Activated T-helper 1 cell treated with anti-CD3 and anti-CD28 coated beads, Interleukin-2, amount 50 U/mL, for 16 hours (primary cell): ENCODE data around the gene XPNPEP2.

Source experiments
- DNase-seq, 2 donors: peaks; one replicate each; pipeline ENCODE4 v3.0.0-alpha.2; 2020; ENCODE audit warnings: low read depth in 1 of 2, low spot score in 1 of 2

The XPNPEP2 gene

GRCh38 chrX:129738466-129739308, at the start of gene XPNPEP2:
TSS of gene XPNPEP2 (plus strand) at chrX:129738979. CDS start at chrX:129739214, 235 bp downstream.
- DNase-seq = no peak

- DNase-seq = no peak
Observed at GRCh38 chrX:129689796-129690195, 49.0 kb upstream of the XPNPEP2 start.

- no peak for DNase-seq
Observed at GRCh38 chrX:129690435-129690834, 48.3 kb upstream of the XPNPEP2 start.

- no peak for DNase-seq
Observed at GRCh38 chrX:129693354-129693753, 45.4 kb upstream of the XPNPEP2 start.

- DNase-seq = no peak
Observed at GRCh38 chrX:129694805-129695204, 44.0 kb upstream of the XPNPEP2 start.

- DNase-seq = no peak
Observed at GRCh38 chrX:129695535-129695934, 43.2 kb upstream of the XPNPEP2 start.

GRCh38 chrX:129695937-129696336, 42.8 kb upstream of the XPNPEP2 start:
- no peak for DNase-seq

GRCh38 chrX:129696463-129697155, 42.2 kb upstream of the XPNPEP2 start:
- no peak for DNase-seq

- no peak for DNase-seq
Observed at GRCh38 chrX:129697204-129697829, 41.5 kb upstream of the XPNPEP2 start.

- DNase-seq = no peak
Observed at GRCh38 chrX:129698150-129698549, 40.6 kb upstream of the XPNPEP2 start.

- DNase-seq = no peak
Observed at GRCh38 chrX:129700536-129700935, 38.2 kb upstream of the XPNPEP2 start.

GRCh38 chrX:129701624-129702069, 37.1 kb upstream of the XPNPEP2 start:
- no peak for DNase-seq

- DNase-seq = no peak
Observed at GRCh38 chrX:129704491-129704890, 34.3 kb upstream of the XPNPEP2 start.

GRCh38 chrX:129705377-129705925, 33.3 kb upstream of the XPNPEP2 start:
- DNase-seq = no peak

- no peak for DNase-seq
Observed at GRCh38 chrX:129705988-129706387, 32.8 kb upstream of the XPNPEP2 start.

- DNase-seq = no peak
Observed at GRCh38 chrX:129706400-129707072, 32.2 kb upstream of the XPNPEP2 start.

GRCh38 chrX:129714581-129714980, 24.2 kb upstream of the XPNPEP2 start:
- DNase-seq = no peak

- DNase-seq = no peak
Observed at GRCh38 chrX:129716507-129716906, 22.3 kb upstream of the XPNPEP2 start.

GRCh38 chrX:129717892-129718291, 20.9 kb upstream of the XPNPEP2 start:
- no peak for DNase-seq

- no peak for DNase-seq
Observed at GRCh38 chrX:129718676-129719075, 20.1 kb upstream of the XPNPEP2 start.

GRCh38 chrX:129719268-129719667, 19.5 kb upstream of the XPNPEP2 start:
- no peak for DNase-seq
